ENCODE data around the gene COX4I1. TPM values are rescaled to one million over a fixed set of nuclear protein-coding genes. Genes with fewer than 3 reads are reported as not detected.

Gene COX4I1
- 100 to 1,000 TPM; 524 to 548 TPM for total RNA-seq

DNA sequence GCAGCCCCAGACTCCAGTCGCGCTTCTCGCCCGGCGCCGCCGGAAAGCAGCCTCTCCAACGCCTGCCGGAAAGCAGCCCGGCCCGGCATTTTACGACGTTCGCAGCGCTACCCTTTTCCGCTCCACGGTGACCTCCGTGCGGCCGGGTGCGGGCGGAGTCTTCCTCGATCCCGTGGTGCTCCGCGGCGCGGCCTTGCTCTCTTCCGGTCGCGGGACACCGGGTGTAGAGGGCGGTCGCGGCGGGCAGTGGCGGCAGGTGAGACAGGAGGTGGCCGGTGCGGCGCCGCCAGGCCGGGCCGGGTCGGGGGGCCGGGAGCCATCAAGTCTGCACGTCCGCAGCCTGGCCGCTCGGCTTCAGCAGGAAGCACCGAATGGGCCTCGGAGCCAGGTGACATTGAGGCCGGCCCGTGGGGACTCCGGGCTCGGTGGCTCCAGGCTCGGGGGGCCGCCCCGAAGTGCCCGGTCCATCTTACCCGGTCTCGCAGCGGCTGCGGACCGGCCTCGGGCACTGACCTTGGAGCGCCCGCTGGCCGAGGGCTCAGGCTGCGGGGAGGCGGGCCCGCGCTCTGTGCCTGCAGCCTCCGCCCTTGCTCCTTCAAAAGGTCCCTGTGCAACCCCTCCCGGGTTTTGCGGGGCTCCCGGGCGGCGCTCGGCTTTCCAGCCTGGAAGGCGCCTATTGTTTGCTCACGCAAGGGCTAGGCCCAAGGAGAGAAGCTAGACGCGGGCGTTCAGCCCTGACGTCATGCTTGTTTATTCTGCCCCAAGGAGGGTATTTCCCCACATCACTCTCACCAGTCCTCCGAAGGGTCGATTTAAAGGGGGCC lies at the start of gene COX4I1, which contains the start of gene EMC8:
COX4I1 (plus strand) TSS at position 199 of the 824 bp plus-strand sequence. CDS start 1,511 bp downstream, outside the sequence.
EMC8 (minus strand) TSS at position 48 of the 824 bp plus-strand sequence. CDS start 249 bp downstream, outside the sequence.
- no peaks in the 10 kb centered on the region for H3K9me3 Mint-ChIP-seq
- H3K4me3 Mint-ChIP-seq, result peak within 1 kb of the TSS; percentile 90
- peak; percentile 95 for DNase-seq
- no peaks in the 10 kb centered on the region for H3K27me3 Mint-ChIP-seq
- peaks cover 62% of the 10 kb centered on the region for H3K4me1 Mint-ChIP-seq
- H3K27ac Mint-ChIP-seq, result peak within 1 kb of the TSS; percentile 92
- peaks cover 42% of the 10 kb centered on the region for H3K36me3 Mint-ChIP-seq

GRCh38 chr16:85749771-85750145 lies 49.7 kb upstream of the COX4I1 start:
- H3K4me1 Mint-ChIP-seq, result peaks cover 16% of the 10 kb centered on the region
- H3K9me3 Mint-ChIP-seq, result no peaks in the 10 kb centered on the region
- no peak for DNase-seq
- H3K27me3 Mint-ChIP-seq, result peaks cover 24% of the 10 kb centered on the region
- H3K27ac Mint-ChIP-seq, result no peak overlapping the region
- H3K36me3 Mint-ChIP-seq, result no peaks in the 10 kb centered on the region
- H3K4me3 Mint-ChIP-seq, result peak overlapping the region; percentile 87

DNA sequence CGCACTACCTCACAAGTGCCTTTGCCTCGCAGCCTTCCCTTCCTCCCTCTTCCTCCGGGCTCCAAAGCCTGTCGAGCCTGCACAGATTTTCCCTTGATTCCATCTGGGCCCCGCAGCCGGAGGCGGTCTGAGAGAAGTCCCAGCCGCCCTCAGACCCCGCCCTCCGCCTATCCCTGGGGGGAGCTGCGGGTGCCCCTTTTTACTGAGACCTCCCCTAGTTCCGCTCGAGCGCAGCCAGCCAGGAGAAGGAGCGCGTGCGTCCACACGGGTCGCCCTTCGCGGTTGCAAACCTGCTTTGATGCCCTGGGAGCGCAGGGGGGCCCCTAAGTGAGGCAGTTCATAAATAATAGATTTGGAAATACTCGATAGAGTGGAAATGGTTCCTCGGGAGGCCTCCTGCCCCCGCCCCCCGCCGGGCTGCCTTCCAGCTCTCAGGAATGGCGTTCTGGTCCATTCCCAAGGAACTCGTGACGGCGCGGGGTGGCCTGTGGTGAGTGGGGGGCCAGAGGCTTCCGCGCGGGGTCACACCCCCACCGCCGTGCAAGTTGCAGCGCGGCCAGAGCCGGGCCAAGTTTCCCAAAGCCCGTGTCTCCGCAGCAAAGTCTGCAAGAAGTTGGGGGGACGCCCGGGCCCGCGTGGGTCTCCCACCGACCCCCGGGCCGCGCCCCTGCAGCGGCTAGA lies 49.2 kb upstream of the COX4I1 start:
- Mint-ChIP-seq H3K4me1 (peaks cover 16% of the 10 kb centered on the region), H3K27me3 (peaks cover 24% of the 10 kb centered on the region), H3K4me3 (peak overlapping the region; percentile 87), H3K36me3 (no peaks in the 10 kb centered on the region), H3K9me3 (no peaks in the 10 kb centered on the region), H3K27ac (no peak overlapping the region)
- DNase-seq, result peak; percentile 48

DNA sequence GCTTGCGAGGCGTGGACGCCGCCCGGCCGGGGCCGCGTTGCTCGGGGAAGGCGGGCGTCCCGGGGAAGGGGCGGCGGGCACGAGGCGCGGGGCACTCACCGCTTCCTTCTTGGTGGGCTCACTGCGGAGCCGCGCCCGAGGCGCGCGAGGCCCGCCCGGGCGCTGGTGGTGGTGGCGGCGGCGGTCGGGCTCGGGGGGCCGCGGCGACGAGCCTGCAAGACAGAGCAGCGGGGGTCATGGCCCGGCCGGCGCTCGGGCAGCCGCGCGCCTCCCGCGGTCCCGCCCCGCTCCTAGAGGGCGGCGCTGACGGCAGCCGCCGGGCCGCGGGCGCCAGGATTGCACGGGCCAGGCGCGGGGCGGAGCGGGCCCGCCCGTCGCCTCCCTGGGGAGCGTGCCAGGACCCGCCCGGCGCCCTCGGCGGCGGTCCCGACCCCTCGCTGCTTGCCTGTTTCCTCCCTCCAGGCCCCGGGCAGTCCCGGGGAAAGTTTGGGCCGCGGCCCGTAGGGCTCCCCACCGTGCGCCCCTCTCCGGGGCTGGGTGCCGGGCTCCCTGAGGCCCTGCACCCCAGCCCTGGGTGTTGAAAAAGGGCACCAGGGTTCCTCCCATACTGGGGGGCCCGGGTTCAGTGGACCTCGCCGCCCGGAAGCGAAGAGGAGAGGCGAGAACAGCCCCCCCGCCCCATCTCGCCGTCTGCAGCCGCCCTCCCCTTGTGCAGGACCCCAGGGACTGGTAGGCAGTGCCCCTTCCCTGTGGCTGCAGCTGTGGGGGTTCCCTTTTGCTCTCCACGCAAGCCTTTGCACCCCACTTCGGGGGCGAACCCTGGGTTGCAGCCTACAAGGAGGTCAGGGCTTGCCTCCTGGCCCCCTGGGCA lies 48.4 kb upstream of the COX4I1 start, which contains the start of gene C16orf74:
C16orf74 (minus strand) TSS at position 270 of the 871 bp plus-strand sequence. CDS start 15,879 bp downstream, outside the sequence.
- Mint-ChIP-seq H3K9me3 (no peaks in the 10 kb centered on the region), H3K27ac (no peak within 1 kb of the TSS), H3K27me3 (peaks cover 25% of the 10 kb centered on the region), H3K4me3 (peak within 1 kb of the TSS; percentile 87), H3K36me3 (no peaks in the 10 kb centered on the region), H3K4me1 (peaks cover 18% of the 10 kb centered on the region)
- DNase-seq, result peak; percentile 55

DNA sequence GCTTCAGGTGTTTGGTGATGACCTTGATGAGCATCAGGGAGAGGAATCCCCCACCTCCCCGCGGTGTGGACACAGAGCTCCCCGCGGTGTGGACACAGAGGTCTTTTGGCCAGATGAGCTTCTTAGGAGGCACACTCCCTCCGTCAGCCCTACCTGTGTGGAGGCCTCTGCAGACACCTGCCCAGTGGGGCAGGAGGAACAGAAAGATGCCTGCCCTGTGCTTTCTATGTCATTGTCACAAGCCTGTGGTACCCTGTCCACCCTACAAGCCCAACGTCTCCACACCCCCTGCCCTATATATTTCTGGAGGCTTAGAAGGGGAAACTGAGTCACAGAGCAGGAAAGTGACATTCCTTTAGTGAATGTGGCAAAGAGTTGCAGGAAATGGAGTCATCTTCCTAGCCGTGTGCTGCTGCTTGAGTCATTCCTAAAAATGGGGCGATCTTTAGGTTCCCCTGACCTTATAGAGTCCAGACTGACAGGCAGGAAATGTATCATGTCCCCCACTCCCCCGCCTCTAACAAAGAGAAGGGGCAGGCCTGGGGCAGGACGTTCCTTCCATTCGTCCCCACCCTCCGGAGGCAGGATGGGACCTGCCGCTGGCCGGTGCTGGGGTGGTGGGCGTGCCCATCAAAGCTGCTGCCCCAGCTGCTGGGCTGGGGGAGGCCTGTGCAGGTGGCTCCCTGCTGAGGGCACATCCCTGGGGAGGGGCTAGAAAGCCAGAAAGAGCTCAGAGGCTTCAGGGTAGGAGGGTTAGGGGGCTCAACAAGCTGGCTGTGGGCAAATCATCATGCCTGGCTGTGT lies 47.6 kb upstream of the COX4I1 start:
- peaks cover 27% of the 10 kb centered on the region for H3K27me3 Mint-ChIP-seq
- no peak for DNase-seq
- H3K9me3 Mint-ChIP-seq, result no peaks in the 10 kb centered on the region
- no peak overlapping the region for H3K27ac Mint-ChIP-seq
- peaks cover 22% of the 10 kb centered on the region for H3K4me1 Mint-ChIP-seq
- no peaks in the 10 kb centered on the region for H3K36me3 Mint-ChIP-seq
- no peak overlapping the region for H3K4me3 Mint-ChIP-seq

DNA sequence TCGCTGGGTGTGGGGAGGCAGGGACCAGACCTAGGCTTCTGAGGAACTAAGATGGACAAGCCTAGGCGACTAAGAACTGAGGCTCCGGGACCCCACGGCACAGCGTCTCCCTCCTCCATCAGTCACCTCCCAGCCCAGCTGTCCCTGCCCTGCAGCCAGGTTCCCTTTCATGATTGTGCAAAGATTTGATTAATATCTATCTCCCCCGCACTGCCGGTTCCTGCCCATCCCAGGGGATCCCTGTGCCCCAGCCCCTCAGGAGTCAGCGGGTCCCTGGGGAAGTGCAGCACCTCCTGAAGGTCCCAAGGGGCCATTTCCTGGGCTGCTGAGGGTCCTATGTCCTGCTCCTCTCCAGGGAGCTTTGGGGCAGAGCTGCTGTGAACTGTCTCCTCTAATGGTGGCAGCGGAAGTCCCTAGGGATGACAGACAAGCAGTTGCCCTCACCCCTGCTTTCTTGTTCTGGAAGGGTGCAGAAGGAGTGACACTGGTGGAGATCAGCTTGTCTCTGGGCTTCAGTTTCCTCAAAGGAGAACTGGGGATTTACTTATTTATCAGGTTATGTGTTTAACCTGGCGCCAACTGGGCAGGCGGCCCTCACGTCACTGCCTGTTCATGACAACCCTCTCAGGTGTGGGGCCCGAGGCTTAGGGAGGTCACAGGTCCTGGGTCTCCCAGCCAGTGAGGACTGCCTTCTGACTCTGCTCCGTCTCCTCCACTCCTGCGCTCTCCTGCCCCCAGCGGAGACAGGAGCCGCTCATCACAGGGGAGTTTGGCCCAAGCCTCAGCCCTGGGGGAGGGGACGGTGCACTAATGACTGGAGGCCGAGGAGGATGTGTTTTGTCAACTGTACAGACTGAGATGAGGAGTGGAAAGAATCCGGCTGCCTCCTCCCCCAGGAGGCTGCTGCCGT lies 46.7 kb upstream of the COX4I1 start:
- H3K4me3 Mint-ChIP-seq, result no peak overlapping the region
- H3K4me1 Mint-ChIP-seq, result peaks cover 24% of the 10 kb centered on the region
- DNase-seq, result no peak
- H3K9me3 Mint-ChIP-seq, result no peaks in the 10 kb centered on the region
- H3K27ac Mint-ChIP-seq, result no peak overlapping the region
- H3K27me3 Mint-ChIP-seq, result peaks cover 35% of the 10 kb centered on the region
- H3K36me3 Mint-ChIP-seq, result no peaks in the 10 kb centered on the region

- Mint-ChIP-seq H3K27ac (no peak overlapping the region), H3K27me3 (peaks cover 40% of the 10 kb centered on the region), H3K4me3 (no peak overlapping the region)
Observed at GRCh38 chr16:85753559-85753958, 45.9 kb upstream of the COX4I1 start.

GRCh38 chr16:85753976-85754375 lies 45.5 kb upstream of the COX4I1 start:
- no peak for DNase-seq
- Mint-ChIP-seq H3K9me3 (no peaks in the 10 kb centered on the region), H3K27ac (no peak overlapping the region), H3K4me3 (no peak overlapping the region), H3K4me1 (peaks cover 26% of the 10 kb centered on the region), H3K36me3 (no peaks in the 10 kb centered on the region), H3K27me3 (peaks cover 45% of the 10 kb centered on the region)

More at GRCh38 chr16:85753559-85753958, 45.9 kb upstream of the COX4I1 start:
- H3K9me3 Mint-ChIP-seq, result no peaks in the 10 kb centered on the region
- H3K4me1 Mint-ChIP-seq, result peaks cover 24% of the 10 kb centered on the region
- no peaks in the 10 kb centered on the region for H3K36me3 Mint-ChIP-seq
- no peak for DNase-seq

- Mint-ChIP-seq H3K9me3 (no peaks in the 10 kb centered on the region), H3K4me1 (peaks cover 29% of the 10 kb centered on the region), H3K27me3 (peaks cover 49% of the 10 kb centered on the region), H3K4me3 (no peak overlapping the region), H3K27ac (no peak overlapping the region), H3K36me3 (no peaks in the 10 kb centered on the region)
- no peak for DNase-seq
Observed at GRCh38 chr16:85754413-85754812, 45.1 kb upstream of the COX4I1 start.

- H3K9me3 Mint-ChIP-seq, result no peaks in the 10 kb centered on the region
- H3K4me3 Mint-ChIP-seq, result no peak overlapping the region
- peaks cover 28% of the 10 kb centered on the region for H3K4me1 Mint-ChIP-seq
- peaks cover 55% of the 10 kb centered on the region for H3K27me3 Mint-ChIP-seq
- peak overlapping the region; percentile 53 for H3K27ac Mint-ChIP-seq
- H3K36me3 Mint-ChIP-seq, result no peaks in the 10 kb centered on the region
- no peak for DNase-seq
Observed at GRCh38 chr16:85755929-85756768, 43.3 kb upstream of the COX4I1 start.

DNA sequence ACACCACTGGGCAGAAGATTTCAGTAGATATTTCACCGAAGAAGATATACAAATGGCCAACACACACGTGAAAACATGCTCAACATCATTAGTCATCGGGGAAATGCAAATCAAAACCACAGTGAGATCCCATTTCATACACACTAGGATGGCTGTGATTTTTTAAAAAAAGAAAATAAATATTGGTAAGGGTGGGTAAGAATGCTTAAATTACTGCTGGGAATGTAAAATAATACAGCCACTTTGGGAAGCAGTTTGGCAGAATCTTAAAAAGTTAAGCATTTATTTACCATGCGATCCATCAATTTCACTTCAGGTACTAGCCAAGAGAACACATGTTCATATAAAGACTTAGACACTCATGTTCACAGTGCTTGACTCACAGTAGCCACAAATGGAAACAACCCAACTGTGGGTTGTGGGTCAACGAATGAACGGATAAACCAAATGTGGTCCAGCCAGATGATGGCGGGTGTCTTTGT lies 42.1 kb upstream of the COX4I1 start:
- no peak for DNase-seq
- no peak overlapping the region for H3K27ac Mint-ChIP-seq
- H3K27me3 Mint-ChIP-seq, result peaks cover 50% of the 10 kb centered on the region
- H3K36me3 Mint-ChIP-seq, result no peaks in the 10 kb centered on the region
- no peaks in the 10 kb centered on the region for H3K9me3 Mint-ChIP-seq
- peaks cover 26% of the 10 kb centered on the region for H3K4me1 Mint-ChIP-seq
- no peak overlapping the region for H3K4me3 Mint-ChIP-seq

GRCh38 chr16:85759136-85759535 lies 40.4 kb upstream of the COX4I1 start:
- peaks cover 26% of the 10 kb centered on the region for H3K4me1 Mint-ChIP-seq
- no peak overlapping the region for H3K4me3 Mint-ChIP-seq
- H3K27ac Mint-ChIP-seq, result peak overlapping the region; percentile 10
- DNase-seq, result no peak
- H3K9me3 Mint-ChIP-seq, result no peaks in the 10 kb centered on the region
- peaks cover 36% of the 10 kb centered on the region for H3K27me3 Mint-ChIP-seq
- H3K36me3 Mint-ChIP-seq, result no peaks in the 10 kb centered on the region
